ENCODE measurements around the gene ARFGAP1. TPM values are rescaled to one million over a fixed set of nuclear protein-coding genes. Genes with fewer than 3 reads are reported as not detected.

The ARFGAP1 gene
- total and polyA plus RNA-seq, 2 donors from 2014 or later = 40.4 to 84.3 TPM

- peak in 3 of 5 donors; percentile 55 to 84 (median 71) for DNase-seq
- TF ChIP-seq CTCF (IDR thresholded peaks at IDR 0.05; ENCODE audit: borderline replicate concordance, extremely low read depth, insufficient read depth) = no peak
- Histone ChIP-seq H3K36me3 (ENCODE audit: control insufficient read depth in 2 of 3, insufficient read depth in 3 of 3, low read length in 3 of 3) (peaks cover 0 to 2% (median 0%) of the 10 kb centered on the region in 3 donors), H3K4me1 (ENCODE audit: control insufficient read depth in 2 of 3, insufficient read depth in 2 of 3, low read depth in 1 of 3, low read length in 3 of 3) (peaks cover 0 to 3% (median 0%) of the 10 kb centered on the region in 3 donors), H3K27me3 (ENCODE audit: control insufficient read depth, insufficient read depth, low read length) (no peaks in the 10 kb centered on the region), H3K9ac (ENCODE audit: low read length in 3 of 3) (no peak overlapping the region), H3K9me3 (ENCODE audit: control insufficient read depth in 2 of 3, insufficient read depth in 1 of 3, low read length in 3 of 3) (no peaks in the 10 kb centered on the region), H3K4me3 (ENCODE audit: low read length in 3 of 3) (no peak overlapping the region), H3K27ac (ENCODE audit: low read depth in 2 of 2, low read length in 2 of 2) (no peak overlapping the region)
- no peak for FAIRE-seq
- intact Hi-C loops (cut with DNase I) = no loop called here
Observed at GRCh38 chr20:63265891-63266515, 6.6 kb upstream of the ARFGAP1 start.

- peaks cover 0 to 2% (median 0%) of the 10 kb centered on the region in 3 donors for H3K36me3 ChIP-seq (ENCODE audit: control insufficient read depth in 2 of 3, insufficient read depth in 3 of 3, low read length in 3 of 3)
- no peak for TF ChIP-seq CTCF (IDR thresholded peaks at IDR 0.05; ENCODE audit: borderline replicate concordance, extremely low read depth, insufficient read depth)
- DNase-seq (no peak), FAIRE-seq (no peak)
- H3K27ac ChIP-seq (ENCODE audit: low read depth in 2 of 2, low read length in 2 of 2) = no peak overlapping the region
- no peak overlapping the region for H3K4me3 ChIP-seq (ENCODE audit: low read length in 3 of 3)
- H3K4me1 ChIP-seq (ENCODE audit: control insufficient read depth in 2 of 3, insufficient read depth in 2 of 3, low read depth in 1 of 3, low read length in 3 of 3) = peaks cover 0 to 3% (median 2%) of the 10 kb centered on the region in 3 donors
- intact Hi-C loops (cut with DNase I) = no loop called here
- no peaks in the 10 kb centered on the region for H3K27me3 ChIP-seq (ENCODE audit: control insufficient read depth, insufficient read depth, low read length)
- no peaks in the 10 kb centered on the region for H3K9me3 ChIP-seq (ENCODE audit: control insufficient read depth in 2 of 3, insufficient read depth in 1 of 3, low read length in 3 of 3)
- no peak overlapping the region for H3K9ac ChIP-seq (ENCODE audit: low read length in 3 of 3)
Observed at GRCh38 chr20:63267691-63268090, 4.9 kb upstream of the ARFGAP1 start.

- Histone ChIP-seq H3K9ac (ENCODE audit: low read length in 3 of 3) (no peak overlapping the region), H3K27me3 (ENCODE audit: control insufficient read depth, insufficient read depth, low read length) (no peaks in the 10 kb centered on the region), H3K36me3 (ENCODE audit: control insufficient read depth in 2 of 3, insufficient read depth in 3 of 3, low read length in 3 of 3) (peaks cover 0 to 2% (median 0%) of the 10 kb centered on the region in 3 donors), H3K27ac (ENCODE audit: low read depth in 2 of 2, low read length in 2 of 2) (no peak overlapping the region), H3K9me3 (ENCODE audit: control insufficient read depth in 2 of 3, insufficient read depth in 1 of 3, low read length in 3 of 3) (no peaks in the 10 kb centered on the region), H3K4me3 (ENCODE audit: low read length in 3 of 3) (no peak overlapping the region), H3K4me1 (ENCODE audit: control insufficient read depth in 2 of 3, insufficient read depth in 2 of 3, low read depth in 1 of 3, low read length in 3 of 3) (peaks cover under 1 to 3% (median 2%) of the 10 kb centered on the region in 3 donors)
- intact Hi-C loops (cut with DNase I) = no loop called here
- DNase-seq (no peak), FAIRE-seq (no peak)
- no peak for TF ChIP-seq CTCF (IDR thresholded peaks at IDR 0.05; ENCODE audit: borderline replicate concordance, extremely low read depth, insufficient read depth)
Observed at GRCh38 chr20:63268256-63268655, 4.4 kb upstream of the ARFGAP1 start.
